H9 (cell line): ENCODE data around the gene CRACR2B. TPM values are rescaled to one million over a fixed set of nuclear protein-coding genes. Genes with fewer than 3 reads are reported as not detected.

Source experiments
- DNase-seq: peaks from one replicate; pipeline ENCODE4 v3.0.0-alpha.2; 2017
- H2AFZ ChIP-seq: one replicate; pipeline ENCODE4 v1.6.1; 2013; ENCODE audit warnings: mild to moderate bottlenecking, low read length, control low read depth, moderate library complexity
- H2AK5ac ChIP-seq: 2 replicates; pipeline ENCODE4 v1.6.1; 2013; ENCODE audit warnings: low read length, control low read depth, mixed read lengths; ENCODE audit not compliant: insufficient read length
- H2BK120ac ChIP-seq: one replicate; pipeline ENCODE4 v1.6.1; 2013; ENCODE audit warnings: low read depth, mild to moderate bottlenecking, low read length, control low read depth, inconsistent platforms; ENCODE audit not compliant: poor library complexity, severe bottlenecking
- H2BK12ac ChIP-seq: 2 replicates; pipeline ENCODE4 v1.6.1; 2013; ENCODE audit warnings: low read length, control low read depth, mixed read lengths, low read depth; ENCODE audit not compliant: insufficient read length
- H2BK15ac ChIP-seq: 2 replicates; pipeline ENCODE4 v1.6.1; 2013; ENCODE audit warnings: low read depth, low read length, control low read depth
- H2BK20ac ChIP-seq: one replicate; pipeline ENCODE4 v1.6.1; 2013; ENCODE audit warnings: low read depth, mild to moderate bottlenecking, low read length, control low read depth, inconsistent platforms; ENCODE audit not compliant: poor library complexity, severe bottlenecking
- H2BK5ac ChIP-seq: 2 replicates; pipeline ENCODE4 v1.6.1; 2013; ENCODE audit warnings: low read length, control low read depth, mixed read lengths; ENCODE audit not compliant: insufficient read length
- H3K14ac ChIP-seq: 2 replicates; pipeline ENCODE4 v1.6.1; 2013; ENCODE audit warnings: low read length, control low read depth; ENCODE audit not compliant: insufficient read depth
- H3K18ac ChIP-seq: 2 replicates; pipeline ENCODE4 v1.6.1; 2013; ENCODE audit warnings: low read depth, mild to moderate bottlenecking, mixed read lengths, low read length, control low read depth; ENCODE audit not compliant: insufficient read length
- H3K23ac ChIP-seq: 2 replicates; pipeline ENCODE4 v1.6.1; 2013; ENCODE audit warnings: low read length, control low read depth, mixed read lengths, low read depth; ENCODE audit not compliant: insufficient read length
- H3K23me2 ChIP-seq: 2 replicates; pipeline ENCODE4 v1.6.1; 2013; ENCODE audit warnings: low read depth, mild to moderate bottlenecking, mixed read lengths, low read length, control low read depth; ENCODE audit not compliant: insufficient read length, poor library complexity, severe bottlenecking
- H3K27ac ChIP-seq: 2 replicates; pipeline ENCODE4 v1.5.1; 2013; ENCODE audit warnings: low read length, control low read depth, mixed read lengths, low read depth; ENCODE audit not compliant: insufficient read length
- H3K27me3 ChIP-seq: 2 replicates; pipeline ENCODE4 v1.6.1; 2013; ENCODE audit warnings: low read length, control low read depth, inconsistent platforms; ENCODE audit not compliant: insufficient read depth
- H3K4ac ChIP-seq: 2 replicates; pipeline ENCODE4 v1.6.1; 2013; ENCODE audit warnings: low read depth, mild to moderate bottlenecking, control low read depth, inconsistent platforms, low read length, moderate library complexity
- H3K4me1 ChIP-seq: 2 replicates; pipeline ENCODE4 v1.6.1; 2013; ENCODE audit warnings: low read length, control low read depth, inconsistent platforms; ENCODE audit not compliant: insufficient read depth
- H3K4me2 ChIP-seq: 2 replicates; pipeline ENCODE4 v1.6.1; 2013; ENCODE audit warnings: low read length, control low read depth, mixed read lengths; ENCODE audit not compliant: insufficient read length, insufficient read depth
- H3K56ac ChIP-seq: 2 replicates; pipeline ENCODE4 v1.6.1; 2013; ENCODE audit warnings: low read depth, mild to moderate bottlenecking, mixed read lengths, low read length, control low read depth; ENCODE audit not compliant: insufficient read length
- H3K79me1 ChIP-seq: 2 replicates; pipeline ENCODE4 v1.6.1; 2013; ENCODE audit warnings: low read depth, mild to moderate bottlenecking, moderate library complexity, low read length, control low read depth, inconsistent platforms; ENCODE audit not compliant: insufficient read depth, poor library complexity, severe bottlenecking
- H3K79me2 ChIP-seq: 2 replicates; pipeline ENCODE4 v1.6.1; 2013; ENCODE audit warnings: low read length, control low read depth, inconsistent platforms; ENCODE audit not compliant: insufficient read depth
- H3K9ac ChIP-seq: 2 replicates; pipeline ENCODE4 v1.6.1; 2013; ENCODE audit warnings: low read length, control low read depth, mixed read lengths; ENCODE audit not compliant: insufficient read length; ENCODE audit errors: extremely low read depth
- H3K9me3 ChIP-seq: one replicate; pipeline ENCODE4 v1.6.1; 2013; ENCODE audit warnings: low read depth, low read length, inconsistent platforms; ENCODE audit not compliant: control insufficient read depth
- H3T11ph ChIP-seq: one replicate; pipeline ENCODE4 v1.6.1; 2013; ENCODE audit warnings: mild to moderate bottlenecking, low read length, control low read depth, inconsistent platforms
- H4K20me1 ChIP-seq: one replicate; pipeline ENCODE4 v1.6.1; 2013; ENCODE audit not compliant: control insufficient read depth, insufficient read length, insufficient read depth
- H4K5ac ChIP-seq: 2 replicates; pipeline ENCODE4 v1.6.1; 2013; ENCODE audit warnings: low read depth, mild to moderate bottlenecking, mixed read lengths, low read length, control low read depth; ENCODE audit not compliant: insufficient read length
- H4K8ac ChIP-seq: replicated peaks from 2 replicates; pipeline ENCODE4 v1.6.1; 2013; ENCODE audit warnings: low read length, control low read depth, mixed read lengths, low read depth; ENCODE audit not compliant: insufficient read length
- H4K91ac ChIP-seq: 2 replicates; pipeline ENCODE4 v1.6.1; 2013; ENCODE audit warnings: low read depth, mild to moderate bottlenecking, moderate library complexity, mixed read lengths, low read length, control low read depth; ENCODE audit not compliant: insufficient read length
- H3K27ac Mint-ChIP-seq, 3 experiments: 2 replicates in 2 of 3; 3 replicates in 1 of 3; pipeline ENCODE4 v1.8.0; 2020 to 2021; ENCODE audit warnings: mixed read lengths in 3 of 3, mild to moderate bottlenecking in 1 of 3, moderate library complexity in 1 of 3
- H3K27me3 Mint-ChIP-seq: 2 replicates; pipeline ENCODE4 v1.8.0; 2021; ENCODE audit warnings: low read depth, mild to moderate bottlenecking, moderate library complexity, mixed read lengths
- H3K36me3 Mint-ChIP-seq, 3 experiments: 2 replicates in 2 of 3; 3 replicates in 1 of 3; pipeline ENCODE4 v1.8.0; 2020 to 2021; ENCODE audit warnings: low read depth in 3 of 3, mixed read lengths in 3 of 3; ENCODE audit not compliant: insufficient read depth in 1 of 3
- H3K4me1 Mint-ChIP-seq, 2 experiments: 2 replicates each; pipeline ENCODE4 v1.8.0; 2020; ENCODE audit warnings: mixed read lengths in 2 of 2
- H3K4me3 Mint-ChIP-seq, 2 experiments: 2 replicates in 1 of 2; 3 replicates in 1 of 2; pipeline ENCODE4 v1.8.0; 2020 to 2021; ENCODE audit warnings: mild to moderate bottlenecking in 2 of 2, mixed read lengths in 2 of 2, moderate library complexity in 1 of 2
- H3K9me3 Mint-ChIP-seq, 2 experiments: 2 replicates in 1 of 2; 3 replicates in 1 of 2; pipeline ENCODE4 v1.8.0; 2020; ENCODE audit warnings: mild to moderate bottlenecking in 2 of 2, mixed read lengths in 2 of 2, moderate library complexity in 1 of 2
- WGBS: extraction: QIAGEN DNeasy Blood & Tissue Kit; methylation state at CpG from one replicate; pipeline ENCODE4 v1.1.7; 2013; ENCODE audit warnings: missing lambda C conversion rate, low lambda C conversion rate, mixed read lengths; ENCODE audit not compliant: insufficient read length; ENCODE audit errors: extremely low coverage; 5-methylcytosine and 5-hydroxymethylcytosine counted together
- total RNA-seq: library from RNA; stranded (reverse); gene quantifications from 2 replicates; pipeline ENCODE4 v1.2.1, GENCODE V29; 2021
- TF ChIP-seq, protein P1 (sequence below): fragments of 200-600 bp; sonication (generic); conservative IDR thresholded peaks from 3 replicates; pipeline ENCODE4 v1.8.0; 2021; ENCODE audit warnings: antibody characterized with exemption, mild to moderate bottlenecking

CRACR2B gene
- total RNA-seq, 1 experiment from 2014 or later: 29.0 TPM

DNA sequence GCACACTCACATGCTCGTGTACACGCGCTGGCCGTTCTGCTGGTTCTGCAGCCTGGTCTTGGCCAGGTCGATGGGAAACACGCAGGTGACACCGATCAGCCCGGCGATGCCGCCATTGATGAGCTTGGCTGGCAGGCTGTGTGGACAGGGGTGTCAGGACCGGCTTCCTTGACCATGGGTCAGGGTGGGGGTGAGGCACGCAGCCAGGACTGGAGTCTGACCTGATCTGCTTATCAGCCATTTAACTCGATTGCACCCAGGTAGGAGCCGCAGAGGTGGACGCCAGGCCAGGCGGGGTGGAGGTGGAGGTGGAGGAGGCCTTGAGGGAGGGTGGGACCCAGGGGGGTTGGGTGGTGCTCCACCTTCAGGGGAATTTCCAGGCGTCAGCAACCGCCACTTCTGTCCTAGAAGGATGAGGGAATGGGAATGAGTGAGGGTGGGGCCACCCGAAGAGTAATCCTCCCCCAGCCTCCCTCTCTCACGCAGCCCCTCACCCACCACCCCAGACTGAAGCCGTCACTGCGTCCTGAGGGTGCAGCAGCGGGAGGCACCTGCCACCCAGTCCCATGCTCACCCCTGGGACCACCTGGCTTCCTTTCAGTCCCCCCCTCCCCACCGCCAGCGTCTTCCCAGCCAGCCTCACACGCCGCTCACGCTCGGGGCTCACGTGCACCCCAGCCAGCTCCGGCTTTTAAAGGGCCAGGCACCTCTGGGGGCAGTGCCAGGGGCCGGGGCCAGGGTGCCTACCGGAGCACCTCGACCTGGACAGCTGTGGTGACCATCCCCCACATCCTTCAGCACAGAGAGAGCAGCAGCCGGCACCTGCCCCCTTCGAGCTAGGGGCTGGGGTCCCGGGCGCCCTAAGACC, 32.7 kb upstream of the CRACR2B start:
- H3K4ac ChIP-seq: no peak overlapping the region
- no peak overlapping the region for H3K23ac ChIP-seq
- DNase-seq: no peak
- no peak overlapping the region for H4K8ac ChIP-seq
- H3K27ac ChIP-seq: no peak overlapping the region
- H3K9ac ChIP-seq: no peak overlapping the region
- no peak overlapping the region for H2BK15ac ChIP-seq
- no peaks in the 10 kb centered on the region for H3K9me3 ChIP-seq
- no peaks in the 10 kb centered on the region for H3K27me3 ChIP-seq
- peaks cover 0 to 16% (median 3%) of the 10 kb centered on the region in 3 experiments; a peak in 2 of 7 replicates for H3K36me3 Mint-ChIP-seq
- no peak overlapping the region for H2AFZ ChIP-seq
- no peak overlapping the region for H2BK5ac ChIP-seq
- no peaks in the 10 kb centered on the region for H3K79me1 ChIP-seq
- H4K91ac ChIP-seq: no peak overlapping the region
- H4K20me1 ChIP-seq: peaks cover 2% of the 10 kb centered on the region
- no peaks in the 10 kb centered on the region for H3K27me3 Mint-ChIP-seq
- H3K14ac ChIP-seq: no peak overlapping the region
- H3K23me2 ChIP-seq: peaks cover 9% of the 10 kb centered on the region
- H4K5ac ChIP-seq: no peak overlapping the region
- H2BK12ac ChIP-seq: no peak overlapping the region
- H3K9me3 Mint-ChIP-seq: no peaks in the 10 kb centered on the region
- no peak overlapping the region for H2BK120ac ChIP-seq
- no peak overlapping the region for H3K18ac ChIP-seq
- TF ChIP-seq, protein P1, sequence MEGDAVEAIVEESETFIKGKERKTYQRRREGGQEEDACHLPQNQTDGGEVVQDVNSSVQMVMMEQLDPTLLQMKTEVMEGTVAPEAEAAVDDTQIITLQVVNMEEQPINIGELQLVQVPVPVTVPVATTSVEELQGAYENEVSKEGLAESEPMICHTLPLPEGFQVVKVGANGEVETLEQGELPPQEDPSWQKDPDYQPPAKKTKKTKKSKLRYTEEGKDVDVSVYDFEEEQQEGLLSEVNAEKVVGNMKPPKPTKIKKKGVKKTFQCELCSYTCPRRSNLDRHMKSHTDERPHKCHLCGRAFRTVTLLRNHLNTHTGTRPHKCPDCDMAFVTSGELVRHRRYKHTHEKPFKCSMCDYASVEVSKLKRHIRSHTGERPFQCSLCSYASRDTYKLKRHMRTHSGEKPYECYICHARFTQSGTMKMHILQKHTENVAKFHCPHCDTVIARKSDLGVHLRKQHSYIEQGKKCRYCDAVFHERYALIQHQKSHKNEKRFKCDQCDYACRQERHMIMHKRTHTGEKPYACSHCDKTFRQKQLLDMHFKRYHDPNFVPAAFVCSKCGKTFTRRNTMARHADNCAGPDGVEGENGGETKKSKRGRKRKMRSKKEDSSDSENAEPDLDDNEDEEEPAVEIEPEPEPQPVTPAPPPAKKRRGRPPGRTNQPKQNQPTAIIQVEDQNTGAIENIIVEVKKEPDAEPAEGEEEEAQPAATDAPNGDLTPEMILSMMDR: no peak
- H3T11ph ChIP-seq: no peak overlapping the region
- H3K27ac Mint-ChIP-seq: no peak overlapping the region
- H3K4me1 ChIP-seq: no peaks in the 10 kb centered on the region; the same call in 1 of the 2 replicates
- no peak overlapping the region; a peak in 1 of 5 replicates for H3K4me3 Mint-ChIP-seq
- no peak overlapping the region for H3K4me2 ChIP-seq
- no peaks in the 10 kb centered on the region for H3K79me2 ChIP-seq
- no peak overlapping the region for H2BK20ac ChIP-seq
- peaks cover 16 to 28% of the 10 kb centered on the region in 2 experiments for H3K4me1 Mint-ChIP-seq
- H2AK5ac ChIP-seq: no peak overlapping the region
- WGBS: no CpG with 5 or more reads among the region's 38 CpGs
- no peak overlapping the region for H3K56ac ChIP-seq
